Ascending aorta (tissue), 2 donors: ENCODE data around the gene ZNF581. TPM values are rescaled to one million over a fixed set of nuclear protein-coding genes. Genes with fewer than 3 reads are reported as not detected.

ENCODE experiments used
- DNase-seq, 2 donors: peaks; one replicate each; pipeline ENCODE4 v3.0.0-alpha.2; 2019; ENCODE audit warnings: low spot score in 2 of 2
- H3K27ac ChIP-seq, 2 donors: fragments of 200-600 bp; sonication (generic); one replicate each; pipeline ENCODE4 v1.5.1; 2016 to 2017; ENCODE audit warnings: mild to moderate bottlenecking in 1 of 2
- H3K27me3 ChIP-seq: fragments of 200-600 bp; sonication (generic); one replicate; pipeline ENCODE4 v1.5.1; 2017
- H3K36me3 ChIP-seq, 2 donors: fragments of 200-600 bp; sonication (generic); one replicate each; pipeline ENCODE4 v1.5.1; 2016
- H3K4me1 ChIP-seq, 2 donors: fragments of 200-600 bp; sonication (generic); one replicate each; pipeline ENCODE4 v1.5.1; 2016 to 2017; ENCODE audit warnings: mild to moderate bottlenecking in 1 of 2
- H3K4me3 ChIP-seq, 2 donors: fragments of 200-600 bp; sonication (generic); one replicate each; pipeline ENCODE4 v1.5.1; 2016 to 2017; ENCODE audit warnings: mild to moderate bottlenecking in 1 of 2
- H3K9me3 ChIP-seq, 2 donors: fragments of 200-600 bp; sonication (generic); one replicate each; pipeline ENCODE4 v1.5.1; 2016
- intact Hi-C: fragments of 100-400 bp; cut with DNase I; formaldehyde crosslinking; loops from one replicate; pipeline ENCODE4 v1.15.1; 2023
- total RNA-seq: library from RNA; depleted of rRNA; stranded (reverse); fragments of >200 nt; gene quantifications from one replicate; pipeline ENCODE4 v1.1.0, GENCODE V29; 2016
- TF ChIP-seq, protein P1 (sequence below), 3 experiments: fragments of 200-600 bp in 2 of 3; fragments of 450-650 bp in 1 of 3; sonication (generic) in 2 of 3; IDR thresholded peaks; one replicate each; pipeline ENCODE4 v1.5.1; 2016 to 2019; ENCODE audit warnings: antibody characterized with exemption in 3 of 3, mild to moderate bottlenecking in 1 of 3, moderate library complexity in 1 of 3

Gene ZNF581
- total RNA-seq, 1 donor from 2014 or later = 12.1 TPM

DNA sequence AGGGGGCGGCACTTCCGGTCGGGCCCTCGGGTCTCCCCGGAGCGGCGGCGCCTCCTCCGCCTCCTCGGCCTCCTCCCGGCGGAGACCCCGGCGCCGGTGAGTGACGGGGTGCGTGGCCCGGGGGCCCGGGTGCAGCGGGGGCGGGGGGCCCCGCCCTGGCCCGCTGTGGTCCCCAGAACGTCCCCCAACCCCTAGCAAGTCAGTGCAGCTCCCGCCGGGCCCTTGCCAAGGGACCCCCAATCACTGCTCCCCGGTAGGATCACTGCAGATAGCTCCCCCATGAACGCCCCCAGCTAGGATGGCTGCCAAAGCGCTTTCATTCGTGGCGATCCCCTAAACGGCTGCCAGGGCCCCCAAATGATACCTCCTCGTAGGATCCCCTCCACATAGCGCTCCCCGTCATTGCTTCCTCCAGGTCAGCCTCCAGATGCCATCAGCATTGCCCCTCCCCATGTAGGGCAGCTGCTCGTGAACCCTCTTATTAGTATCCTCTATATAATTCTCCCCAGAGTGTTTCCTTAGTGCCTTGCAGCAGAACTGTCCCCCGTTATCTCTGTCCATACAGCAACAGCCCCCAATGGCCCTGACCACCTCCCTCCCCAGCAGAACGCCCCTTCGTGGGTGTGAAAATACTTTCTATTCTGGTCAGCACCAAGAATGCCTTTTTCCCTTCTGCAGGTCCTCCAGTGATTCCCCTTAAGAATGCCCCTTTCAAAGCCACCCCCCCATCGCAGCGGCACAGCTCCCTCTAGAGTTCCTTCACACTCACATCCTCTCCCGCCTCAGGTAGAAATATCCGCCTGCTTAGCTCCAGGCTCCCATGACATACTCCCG is 37.6 kb upstream of the ZNF581 start, which contains the start of gene ZNF865:
ZNF865 (plus strand) TSS at position 11 of the 834 bp plus-strand sequence. CDS start 7,972 bp downstream, outside the sequence.
- no peaks in the 10 kb centered on the region for H3K27me3 ChIP-seq
- peak in 1 of 2 donors; percentile 85 for DNase-seq
- H3K9me3 ChIP-seq = no peaks in the 10 kb centered on the region
- intact Hi-C loops = loop anchor here (1.0 to 10.0 kb wide), 3 partner anchors 18 to 321 kb away; partner anchors contain the start of genes BRSK1, HSPBP1 and ZNF784
- H3K27ac ChIP-seq = peak within 1 kb of the TSS; percentile 92 to 98
- peak within 1 kb of the TSS; percentile 91 to 93 for H3K4me3 ChIP-seq
- peaks cover 3 to 13% of the 10 kb centered on the region in 2 donors for H3K4me1 ChIP-seq
- H3K36me3 ChIP-seq = peaks cover 0 to 17% of the 10 kb centered on the region in 2 donors
- TF ChIP-seq, protein P1, sequence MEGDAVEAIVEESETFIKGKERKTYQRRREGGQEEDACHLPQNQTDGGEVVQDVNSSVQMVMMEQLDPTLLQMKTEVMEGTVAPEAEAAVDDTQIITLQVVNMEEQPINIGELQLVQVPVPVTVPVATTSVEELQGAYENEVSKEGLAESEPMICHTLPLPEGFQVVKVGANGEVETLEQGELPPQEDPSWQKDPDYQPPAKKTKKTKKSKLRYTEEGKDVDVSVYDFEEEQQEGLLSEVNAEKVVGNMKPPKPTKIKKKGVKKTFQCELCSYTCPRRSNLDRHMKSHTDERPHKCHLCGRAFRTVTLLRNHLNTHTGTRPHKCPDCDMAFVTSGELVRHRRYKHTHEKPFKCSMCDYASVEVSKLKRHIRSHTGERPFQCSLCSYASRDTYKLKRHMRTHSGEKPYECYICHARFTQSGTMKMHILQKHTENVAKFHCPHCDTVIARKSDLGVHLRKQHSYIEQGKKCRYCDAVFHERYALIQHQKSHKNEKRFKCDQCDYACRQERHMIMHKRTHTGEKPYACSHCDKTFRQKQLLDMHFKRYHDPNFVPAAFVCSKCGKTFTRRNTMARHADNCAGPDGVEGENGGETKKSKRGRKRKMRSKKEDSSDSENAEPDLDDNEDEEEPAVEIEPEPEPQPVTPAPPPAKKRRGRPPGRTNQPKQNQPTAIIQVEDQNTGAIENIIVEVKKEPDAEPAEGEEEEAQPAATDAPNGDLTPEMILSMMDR (IDR thresholded peaks at IDR 0.05) = peak; percentile 69 to 72 (median 70)

DNA sequence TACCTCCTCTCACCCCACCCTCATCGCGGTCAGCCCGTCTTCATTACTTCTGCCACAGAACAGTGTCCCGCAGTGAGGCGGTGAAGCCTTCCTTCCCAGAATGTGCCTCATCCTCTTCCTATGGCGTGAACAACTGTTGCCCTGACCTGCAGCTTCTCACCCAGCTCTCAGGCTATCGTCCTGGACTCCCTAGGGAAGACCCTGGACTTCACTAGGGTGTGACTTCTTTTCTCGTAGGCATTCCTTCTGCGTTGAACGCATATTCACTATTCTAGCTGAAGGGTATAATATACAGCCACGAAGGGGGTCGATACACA is 37.0 kb upstream of the ZNF581 start:
- Histone ChIP-seq H3K4me1 (peaks cover 3 to 13% of the 10 kb centered on the region in 2 donors), H3K27ac (peak overlapping the region; percentile 92 to 98), H3K4me3 (peak overlapping the region; percentile 91 to 93), H3K27me3 (no peaks in the 10 kb centered on the region), H3K36me3 (peaks cover 0 to 17% of the 10 kb centered on the region in 2 donors), H3K9me3 (no peaks in the 10 kb centered on the region)
- intact Hi-C loops = loop anchor here (10.0 kb wide), 1 partner anchor 322 kb away; the partner anchor contains the start of genes BRSK1 and HSPBP1
- TF ChIP-seq, protein P1 (IDR thresholded peaks at IDR 0.05) = no peak
- no peak for DNase-seq

DNA sequence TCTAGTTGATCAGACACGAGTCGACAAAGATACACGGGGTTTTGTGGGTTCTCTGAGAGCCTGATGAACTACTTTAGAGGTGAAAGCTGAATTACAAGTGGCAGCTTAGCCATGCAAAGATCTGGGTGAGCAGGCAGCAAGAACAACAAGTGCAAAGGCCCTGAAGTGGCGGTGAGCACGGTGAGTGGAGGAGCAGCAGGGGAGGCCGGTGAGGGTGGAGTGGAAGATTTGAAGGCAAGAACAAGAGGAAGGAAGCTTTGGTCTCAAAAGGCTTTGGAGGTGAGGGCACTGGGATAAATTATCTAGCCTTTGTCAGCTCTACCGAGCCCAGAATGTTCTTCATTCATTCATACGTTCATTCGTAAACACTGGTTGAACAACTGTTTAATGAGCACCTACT is 36.6 kb upstream of the ZNF581 start:
- Histone ChIP-seq H3K9me3 (no peaks in the 10 kb centered on the region), H3K27me3 (no peaks in the 10 kb centered on the region), H3K27ac (peak overlapping the region; percentile 92 to 98), H3K4me3 (peak overlapping the region; percentile 91 to 93), H3K4me1 (peaks cover 3 to 13% of the 10 kb centered on the region in 2 donors), H3K36me3 (peaks cover 0 to 17% of the 10 kb centered on the region in 2 donors)
- intact Hi-C loops = loop anchor here (10.0 kb wide), 1 partner anchor 322 kb away; the partner anchor contains the start of genes BRSK1 and HSPBP1
- TF ChIP-seq, protein P1 (IDR thresholded peaks at IDR 0.05) = no peak
- DNase-seq = no peak

DNA sequence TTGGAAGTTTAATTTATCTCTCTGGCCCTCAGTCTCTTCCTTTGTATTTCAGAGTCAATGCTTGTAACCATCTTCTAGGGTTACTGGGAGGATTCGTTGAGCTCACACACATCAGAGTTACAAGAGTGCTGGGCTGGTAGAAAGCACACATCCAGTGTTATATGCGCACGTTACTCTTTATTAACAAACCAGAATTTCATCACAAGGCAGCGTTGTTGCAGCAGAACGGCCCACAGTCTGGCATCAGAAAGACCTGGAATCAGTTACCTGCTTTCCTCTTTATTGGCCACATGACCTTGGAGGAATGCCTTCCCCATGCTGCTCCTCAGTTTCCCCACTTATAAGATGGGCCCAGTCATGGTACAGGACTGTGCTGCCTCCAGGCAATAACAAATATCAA is 34.1 kb upstream of the ZNF581 start:
- intact Hi-C loops = loop anchor here (10.0 kb wide), 1 partner anchor 325 kb away; the partner anchor contains the start of genes BRSK1 and HSPBP1
- H3K4me1 ChIP-seq = peaks cover 2 to 12% of the 10 kb centered on the region in 2 donors

DNA sequence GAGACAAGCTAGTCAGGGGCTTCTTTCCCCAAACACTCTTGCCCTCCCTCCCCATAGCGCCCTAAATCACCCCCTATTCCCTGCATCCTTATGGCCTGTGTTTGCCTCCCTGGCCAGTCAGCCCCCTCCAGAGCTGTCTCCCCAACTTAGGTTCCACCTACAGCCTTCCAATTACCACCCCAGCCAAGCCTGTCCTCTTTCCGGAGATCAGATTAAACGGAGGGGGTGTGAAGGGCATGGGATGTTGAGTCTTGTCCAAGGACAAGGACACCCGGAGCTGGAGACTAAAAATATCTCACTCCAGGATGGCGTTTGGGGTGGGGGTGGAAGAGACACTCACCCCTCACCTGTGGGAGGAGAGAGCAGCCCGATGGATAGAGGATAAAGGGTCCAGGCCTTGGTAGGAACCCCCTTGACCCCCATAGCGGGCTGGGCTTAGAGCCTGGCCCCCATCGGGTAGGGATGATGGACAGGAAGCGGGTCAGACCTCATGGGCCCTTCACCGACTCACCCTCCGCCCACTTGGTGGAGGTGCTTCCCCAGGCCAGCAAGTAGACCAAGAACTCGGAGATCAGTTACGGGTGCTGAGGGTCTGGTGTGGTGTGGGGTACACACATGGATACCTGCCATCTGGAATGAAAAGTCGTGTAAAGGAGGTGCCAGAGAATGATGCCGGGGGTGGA is 32.0 kb upstream of the ZNF581 start:
- Histone ChIP-seq H3K36me3 (peaks cover 20 to 33% of the 10 kb centered on the region in 2 donors), H3K4me3 (no peak overlapping the region), H3K9me3 (no peaks in the 10 kb centered on the region), H3K4me1 (peaks cover 0 to 5% of the 10 kb centered on the region in 2 donors), H3K27ac (no peak overlapping the region), H3K27me3 (no peaks in the 10 kb centered on the region)
- intact Hi-C loops = no loop called here
- TF ChIP-seq, protein P1 (IDR thresholded peaks at IDR 0.05) = no peak
- DNase-seq = no peak

More for the DNA sequence above, 34.1 kb upstream of the ZNF581 start:
- H3K27ac ChIP-seq = no peak overlapping the region
- H3K36me3 ChIP-seq = peaks cover 3 to 18% of the 10 kb centered on the region in 2 donors
- TF ChIP-seq, protein P1 (IDR thresholded peaks at IDR 0.05) = no peak
- H3K9me3 ChIP-seq = no peaks in the 10 kb centered on the region
- H3K4me3 ChIP-seq = no peak overlapping the region
- DNase-seq = no peak
- no peaks in the 10 kb centered on the region for H3K27me3 ChIP-seq
